ENCODE results near the gene SLC25A30. TPM values are rescaled to one million over a fixed set of nuclear protein-coding genes. Genes with fewer than 3 reads are reported as not detected.

The SLC25A30 gene
- total and polyA plus RNA-seq, 2 of the 13 experiments (the other 11 are each of a cell fraction or from before 2014, with no cell fraction given) = 19.6 to 22.5 TPM

- in situ Hi-C loops (cut with HindIII; ENCODE audit: extremely low pct_ligation_motif_present, low pct_unique_long_range_greater_than_20kb) (no loop called here), intact Hi-C loops (cut with micrococcal nuclease; ENCODE audit: unreplicated experiment) (no loop called here)
- Histone ChIP-seq H3K79me2 (ENCODE audit: insufficient read depth, low read length) (peaks cover 50% of the 10 kb centered on the region), H2AFZ (ENCODE audit: low read length) (no peak overlapping the region), H3K9me3 (ENCODE audit: low read length) (no peaks in the 10 kb centered on the region), H3K9ac (ENCODE audit: insufficient read depth, low read depth, low read length) (no peak overlapping the region), H3K27me3 (ENCODE audit: control insufficient read depth in 1 of 2, insufficient read depth in 2 of 2, low read length in 2 of 2) (no peaks in the 10 kb centered on the region), H3K4me2 (ENCODE audit: low read depth, low read length) (no peak overlapping the region), H3K36me3 (replicated peaks in 1 of 2; ENCODE audit: control insufficient read depth in 1 of 2, insufficient read depth in 2 of 2, low read length in 2 of 2) (peaks cover 6 to 36% of the 10 kb centered on the region in 2 experiments), H4K20me1 (ENCODE audit: insufficient read depth, low read length) (peaks cover 20% of the 10 kb centered on the region; the same call in 1 of the 2 replicates), H3K4me3 (replicated peaks in 1 of 3; ENCODE audit: insufficient read depth in 1 of 3, low read depth in 2 of 3, low read length in 3 of 3) (no peak overlapping the region), H3K27ac (ENCODE audit: extremely low read length, insufficient read depth, low read length) (no peak overlapping the region), H3K4me1 (ENCODE audit: insufficient read depth, low read length) (peaks cover 45% of the 10 kb centered on the region)
- FAIRE-seq = no peak
- POLR2A ChIA-PET = interaction anchor here (2.4 to 6.5 kb wide), 2 partner anchors 22 to 71 kb away, joined by 11 to 47 read pairs; partner anchors contain the start of gene TPT1
- no TSS peak for BruUV-seq (replicated peaks)
- CTCF ChIA-PET (ENCODE audit: low intra/inter-chr PET ratio, low total read pairs) = no interaction called here
- no peak for TF ChIP-seq MYNN (CRISPR knock-in tag; IDR thresholded peaks at IDR 0.05; ENCODE audit: low read depth)
- no peak for TF ChIP-seq ATRX (CRISPR knock-in tag; IDR thresholded peaks at IDR 0.05; ENCODE audit: borderline replicate concordance)
- TF ChIP-seq ZNF280B (CRISPR knock-in tag; IDR thresholded peaks at IDR 0.05; ENCODE audit: borderline replicate concordance) = no peak
- no peak for TF ChIP-seq TERF1 (CRISPR knock-in tag; IDR thresholded peaks at IDR 0.05)
- no peak for TF ChIP-seq RXRB (CRISPR knock-in tag; IDR thresholded peaks at IDR 0.05; ENCODE audit: borderline replicate concordance)
- TF ChIP-seq THYN1 (CRISPR knock-in tag; IDR thresholded peaks at IDR 0.05; ENCODE audit: borderline replicate concordance, low read depth) = no peak
- no peak for TF ChIP-seq ZNF605 (CRISPR knock-in tag; IDR thresholded peaks at IDR 0.05)
- TF ChIP-seq MIXL1 (CRISPR knock-in tag; IDR thresholded peaks at IDR 0.05) = no peak
- TF ChIP-seq HMGA1 (CRISPR knock-in tag; conservative IDR thresholded peaks at IDR 0.05) = no peak
- no peak for TF ChIP-seq NR3C1 (CRISPR knock-in tag; IDR thresholded peaks at IDR 0.05)
- TF ChIP-seq, protein P1, sequence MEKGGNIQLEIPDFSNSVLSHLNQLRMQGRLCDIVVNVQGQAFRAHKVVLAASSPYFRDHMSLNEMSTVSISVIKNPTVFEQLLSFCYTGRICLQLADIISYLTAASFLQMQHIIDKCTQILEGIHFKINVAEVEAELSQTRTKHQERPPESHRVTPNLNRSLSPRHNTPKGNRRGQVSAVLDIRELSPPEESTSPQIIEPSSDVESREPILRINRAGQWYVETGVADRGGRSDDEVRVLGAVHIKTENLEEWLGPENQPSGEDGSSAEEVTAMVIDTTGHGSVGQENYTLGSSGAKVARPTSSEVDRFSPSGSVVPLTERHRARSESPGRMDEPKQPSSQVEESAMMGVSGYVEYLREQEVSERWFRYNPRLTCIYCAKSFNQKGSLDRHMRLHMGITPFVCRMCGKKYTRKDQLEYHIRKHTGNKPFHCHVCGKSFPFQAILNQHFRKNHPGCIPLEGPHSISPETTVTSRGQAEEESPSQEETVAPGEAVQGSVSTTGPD (CRISPR knock-in tag; IDR thresholded peaks at IDR 0.05) = no peak
- no peak for TF ChIP-seq ZKSCAN5 (CRISPR knock-in tag; IDR thresholded peaks at IDR 0.05)
- no peak for TF ChIP-seq ZFP37 (CRISPR knock-in tag; IDR thresholded peaks at IDR 0.05; ENCODE audit: borderline replicate concordance)
- TF ChIP-seq ZNF367 (CRISPR knock-in tag; IDR thresholded peaks at IDR 0.05; ENCODE audit: borderline replicate concordance) = no peak
- no peak for TF ChIP-seq FOSL2 (CRISPR knock-in tag; IDR thresholded peaks at IDR 0.05)
- TF ChIP-seq YEATS2 (CRISPR knock-in tag; IDR thresholded peaks at IDR 0.05; ENCODE audit: borderline replicate concordance) = no peak
- TF ChIP-seq PBX2 (CRISPR knock-in tag; IDR thresholded peaks at IDR 0.05) = no peak
- TF ChIP-seq HCFC1 (IDR thresholded peaks at IDR 0.05; ENCODE audit: low read depth, low read length) = no peak
- no peak for TF ChIP-seq KLF11 (CRISPR knock-in tag; IDR thresholded peaks at IDR 0.05)
- TF ChIP-seq SIX4 (CRISPR knock-in tag; IDR thresholded peaks at IDR 0.05) = no peak
- no peak for ATAC-seq
- 97% methylated on average over 4 of the region's 4 CpGs for WGBS (ENCODE audit: low lambda C conversion rate)
- no peak for DNase-seq (ENCODE audit: low spot score)
These were observed 5.7 kb downstream of the SLC25A30 start for GRCh38 chr13:45412274-45413049.

All from HepG2 (cell line).